H1 (cell line): ENCODE data around the gene SLC8B1.

Source experiments
- ASH2L ChIP-seq: fragments of 200-600, 300-600 bp; sonication (generic); IDR thresholded peaks from one replicate; pipeline ENCODE4 v1.7.1; 2017; ENCODE audit warnings: low read length
- CTCF ChIP-seq, 3 experiments: IDR thresholded peaks; 1 replicate in 2 of 3; 2 replicates in 1 of 3; pipeline versions ENCODE4 v1.5.1 to v1.6.1; 2011; ENCODE audit warnings: low read length in 3 of 3, mild to moderate bottlenecking in 3 of 3, inconsistent platforms in 2 of 3, low read depth in 1 of 3, moderate library complexity in 1 of 3; ENCODE audit not compliant: insufficient read depth in 1 of 3; ENCODE audit errors: control extremely low read depth in 1 of 3
- JUN ChIP-seq: IDR thresholded peaks from 2 replicates; pipeline ENCODE4 v1.6.1; 2011; ENCODE audit warnings: low read depth, mild to moderate bottlenecking, improper control_type of control experiment, low read length
- JUND ChIP-seq: IDR thresholded peaks from 2 replicates; pipeline ENCODE4 v1.6.1; 2011; ENCODE audit warnings: mild to moderate bottlenecking, improper control_type of control experiment, low read length
- KDM1A ChIP-seq: fragments of 200-600, 300-600 bp; sonication (generic); IDR thresholded peaks from 2 replicates; pipeline ENCODE4 v1.7.1; 2016; ENCODE audit warnings: mild to moderate bottlenecking, low read length, borderline replicate concordance
- MAX ChIP-seq: IDR thresholded peaks from 2 replicates; pipeline ENCODE4 v1.6.1; 2012; ENCODE audit warnings: inconsistent platforms
- POLR2A ChIP-seq, 2 experiments: IDR thresholded peaks; 1 replicate in 1 of 2; 2 replicates in 1 of 2; pipeline ENCODE4 v1.6.1; 2011; ENCODE audit warnings: low read depth in 2 of 2, low read length in 2 of 2, mild to moderate bottlenecking in 2 of 2; ENCODE audit errors: control extremely low read depth in 1 of 2
- POLR2AphosphoS5 ChIP-seq: IDR thresholded peaks from 2 replicates; pipeline ENCODE4 v1.6.1; 2011; ENCODE audit warnings: low read depth, low read length
- SIN3A ChIP-seq, 2 experiments: IDR thresholded peaks in 1 of 2; conservative IDR thresholded peaks in 1 of 2; 2 replicates each; pipeline ENCODE4 v1.6.1; 2011 to 2012; ENCODE audit warnings: low read length in 2 of 2, improper control_type of control experiment in 1 of 2, low read depth in 1 of 2, mild to moderate bottlenecking in 1 of 2
- SRF ChIP-seq: IDR thresholded peaks from 2 replicates; pipeline ENCODE4 v1.6.1; 2011; ENCODE audit warnings: mild to moderate bottlenecking, low read depth, low read length, moderate library complexity
- TEAD4 ChIP-seq: IDR thresholded peaks from 2 replicates; pipeline ENCODE4 v1.6.1; 2012; ENCODE audit warnings: low read depth, low read length, inconsistent platforms, mixed read lengths
- TF ChIP-seq, protein P1 (sequence below): IDR thresholded peaks from 2 replicates; pipeline ENCODE4 v1.6.1; 2011; ENCODE audit warnings: low read depth, mild to moderate bottlenecking, low read length; ENCODE audit not compliant: insufficient read depth

- TF ChIP-seq JUND (no peak), POLR2AphosphoS5 (no peak), POLR2A (IDR thresholded peaks at IDR 0.05; ENCODE audit: control extremely low read depth in 1 of 2, low read depth in 2 of 2, low read length in 2 of 2) (no peak), ASH2L (no peak), KDM1A (no peak), SRF (no peak), SIN3A (conservative IDR thresholded peaks at IDR 0.05 in 1 of 2, IDR thresholded peaks at IDR 0.05 in 1 of 2; ENCODE audit: low read depth in 1 of 2, low read length in 2 of 2) (no peak), JUN (no peak), CTCF (IDR thresholded peaks at IDR 0.05; ENCODE audit: control extremely low read depth in 1 of 3, insufficient read depth in 1 of 3, low read depth in 1 of 3, low read length in 3 of 3) (no peak), TEAD4 (no peak), MAX (no peak)
- TF ChIP-seq, protein P1, sequence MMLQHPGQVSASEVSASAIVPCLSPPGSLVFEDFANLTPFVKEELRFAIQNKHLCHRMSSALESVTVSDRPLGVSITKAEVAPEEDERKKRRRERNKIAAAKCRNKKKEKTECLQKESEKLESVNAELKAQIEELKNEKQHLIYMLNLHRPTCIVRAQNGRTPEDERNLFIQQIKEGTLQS = no peak
Observed at GRCh38 chr12:113306382-113306781, 28.5 kb downstream of the SLC8B1 start.
